ENCODE results near the gene SCART1. TPM values are rescaled to one million over a fixed set of nuclear protein-coding genes. Genes with fewer than 3 reads are reported as not detected.

The SCART1 gene
- total RNA-seq, 6 experiments from 2014 or later = 0.59 to 1.3 (median 1.0) TPM

DNA sequence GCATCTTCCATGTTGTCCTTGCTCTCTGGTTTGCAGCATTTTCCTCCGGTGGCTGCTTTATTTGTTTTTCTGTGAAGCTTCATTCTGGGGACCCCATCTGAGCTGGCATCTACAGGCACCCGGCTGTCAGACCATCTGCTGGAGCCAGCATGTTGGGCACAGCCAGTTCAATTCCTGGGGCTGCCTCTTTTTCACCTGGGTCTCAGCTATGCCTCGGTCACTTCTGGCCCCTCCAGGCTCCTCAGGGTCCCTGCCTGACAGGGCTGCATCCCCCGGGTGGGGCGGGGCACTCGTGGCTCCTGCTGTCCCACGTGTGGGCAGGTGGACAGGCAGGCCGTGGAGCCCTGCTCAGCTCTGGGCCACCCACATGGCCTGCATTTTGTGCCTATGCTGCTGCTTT lies 8.1 kb downstream of the SCART1 start:
- Mint-ChIP-seq H3K4me1 (ENCODE audit: low read depth) (no peaks in the 10 kb centered on the region), H3K27ac (no peak overlapping the region), H3K9me3 (no peaks in the 10 kb centered on the region), H3K36me3 (ENCODE audit: low read depth) (peaks cover 11% of the 10 kb centered on the region; the same call in 1 of the 2 replicates), H3K4me3 (no peak overlapping the region), H3K27me3 (ENCODE audit: insufficient read depth) (no peaks in the 10 kb centered on the region; the same call in 1 of the 2 replicates)
- TF ChIP-seq, protein P1, sequence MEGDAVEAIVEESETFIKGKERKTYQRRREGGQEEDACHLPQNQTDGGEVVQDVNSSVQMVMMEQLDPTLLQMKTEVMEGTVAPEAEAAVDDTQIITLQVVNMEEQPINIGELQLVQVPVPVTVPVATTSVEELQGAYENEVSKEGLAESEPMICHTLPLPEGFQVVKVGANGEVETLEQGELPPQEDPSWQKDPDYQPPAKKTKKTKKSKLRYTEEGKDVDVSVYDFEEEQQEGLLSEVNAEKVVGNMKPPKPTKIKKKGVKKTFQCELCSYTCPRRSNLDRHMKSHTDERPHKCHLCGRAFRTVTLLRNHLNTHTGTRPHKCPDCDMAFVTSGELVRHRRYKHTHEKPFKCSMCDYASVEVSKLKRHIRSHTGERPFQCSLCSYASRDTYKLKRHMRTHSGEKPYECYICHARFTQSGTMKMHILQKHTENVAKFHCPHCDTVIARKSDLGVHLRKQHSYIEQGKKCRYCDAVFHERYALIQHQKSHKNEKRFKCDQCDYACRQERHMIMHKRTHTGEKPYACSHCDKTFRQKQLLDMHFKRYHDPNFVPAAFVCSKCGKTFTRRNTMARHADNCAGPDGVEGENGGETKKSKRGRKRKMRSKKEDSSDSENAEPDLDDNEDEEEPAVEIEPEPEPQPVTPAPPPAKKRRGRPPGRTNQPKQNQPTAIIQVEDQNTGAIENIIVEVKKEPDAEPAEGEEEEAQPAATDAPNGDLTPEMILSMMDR (IDR thresholded peaks at IDR 0.05) = no peak
- DNase-seq = no peak

DNA sequence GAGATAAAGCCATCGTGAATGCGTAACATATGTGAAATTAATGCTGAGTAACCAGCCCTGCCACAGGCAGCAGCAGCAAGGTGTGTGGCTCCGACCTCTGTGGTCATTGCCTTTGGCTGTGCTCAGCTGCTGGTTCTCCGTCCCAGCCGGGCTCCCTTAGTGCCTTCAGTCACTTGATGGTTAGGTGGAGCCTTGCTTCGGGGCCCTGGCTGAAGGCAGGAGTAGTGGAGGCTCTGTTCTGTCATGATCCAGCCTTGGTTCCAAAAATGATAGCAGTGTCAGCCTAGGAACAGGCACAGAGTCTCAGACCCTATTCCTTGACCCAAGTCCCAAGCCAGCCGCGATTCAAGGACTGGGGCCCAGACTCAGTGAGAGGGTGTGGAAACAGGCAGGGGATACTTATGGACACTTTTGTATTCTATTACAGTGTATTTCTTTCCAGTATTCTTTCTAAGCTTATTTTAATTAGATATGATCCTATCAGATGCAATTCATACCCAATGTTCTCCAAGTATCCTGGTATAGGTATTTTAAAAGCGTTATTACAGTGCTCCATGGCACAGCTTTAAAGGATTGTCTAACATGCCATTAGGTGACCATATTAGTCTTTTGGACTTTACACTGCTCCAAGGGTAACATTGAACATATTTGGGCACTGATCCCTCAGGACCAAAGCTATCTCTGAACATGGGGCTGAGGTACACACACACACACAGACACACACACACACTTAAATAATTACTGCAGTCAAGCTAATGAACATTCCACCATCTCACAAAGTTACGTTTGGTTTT lies 9.0 kb downstream of the SCART1 start:
- no peak overlapping the region for H3K4me3 Mint-ChIP-seq
- TF ChIP-seq, protein P1 (IDR thresholded peaks at IDR 0.05) = no peak
- no peaks in the 10 kb centered on the region for H3K9me3 Mint-ChIP-seq
- no peaks in the 10 kb centered on the region for H3K4me1 Mint-ChIP-seq (ENCODE audit: low read depth)
- H3K27ac Mint-ChIP-seq = no peak overlapping the region
- DNase-seq = no peak
- H3K36me3 Mint-ChIP-seq (ENCODE audit: low read depth) = peaks cover 19% of the 10 kb centered on the region
- H3K27me3 Mint-ChIP-seq (ENCODE audit: insufficient read depth) = no peaks in the 10 kb centered on the region; the same call in 1 of the 2 replicates

DNA sequence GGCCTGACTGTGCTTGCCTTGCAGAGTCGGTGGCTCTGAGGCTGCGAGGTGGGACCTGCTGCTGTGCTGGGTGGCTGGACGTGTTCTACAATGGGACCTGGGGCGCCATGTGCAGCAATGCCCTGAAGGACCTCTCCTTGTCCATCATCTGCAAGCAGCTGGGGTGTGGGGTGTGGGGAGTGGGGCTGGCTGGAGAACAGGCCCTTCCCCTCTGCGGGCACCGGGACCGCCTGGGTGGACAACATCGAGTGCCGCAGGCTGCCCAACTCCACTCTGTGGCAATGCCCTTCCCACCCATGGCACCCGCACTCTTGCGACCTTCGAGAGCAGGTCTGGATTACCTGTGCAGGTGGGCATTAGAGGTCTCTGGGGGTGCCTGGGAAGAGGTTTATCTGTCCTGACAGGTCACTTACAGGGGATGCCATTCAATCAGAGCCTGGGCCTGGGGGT lies 10.9 kb downstream of the SCART1 start:
- no peak for DNase-seq
- TF ChIP-seq, protein P1 (IDR thresholded peaks at IDR 0.05) = no peak
- H3K4me3 Mint-ChIP-seq = no peak overlapping the region
- no peaks in the 10 kb centered on the region; the same call in 1 of the 2 replicates for H3K27me3 Mint-ChIP-seq (ENCODE audit: insufficient read depth)
- H3K36me3 Mint-ChIP-seq (ENCODE audit: low read depth) = peaks cover 26% of the 10 kb centered on the region
- no peaks in the 10 kb centered on the region for H3K4me1 Mint-ChIP-seq (ENCODE audit: low read depth)
- H3K9me3 Mint-ChIP-seq = no peaks in the 10 kb centered on the region
- H3K27ac Mint-ChIP-seq = no peak overlapping the region

DNA sequence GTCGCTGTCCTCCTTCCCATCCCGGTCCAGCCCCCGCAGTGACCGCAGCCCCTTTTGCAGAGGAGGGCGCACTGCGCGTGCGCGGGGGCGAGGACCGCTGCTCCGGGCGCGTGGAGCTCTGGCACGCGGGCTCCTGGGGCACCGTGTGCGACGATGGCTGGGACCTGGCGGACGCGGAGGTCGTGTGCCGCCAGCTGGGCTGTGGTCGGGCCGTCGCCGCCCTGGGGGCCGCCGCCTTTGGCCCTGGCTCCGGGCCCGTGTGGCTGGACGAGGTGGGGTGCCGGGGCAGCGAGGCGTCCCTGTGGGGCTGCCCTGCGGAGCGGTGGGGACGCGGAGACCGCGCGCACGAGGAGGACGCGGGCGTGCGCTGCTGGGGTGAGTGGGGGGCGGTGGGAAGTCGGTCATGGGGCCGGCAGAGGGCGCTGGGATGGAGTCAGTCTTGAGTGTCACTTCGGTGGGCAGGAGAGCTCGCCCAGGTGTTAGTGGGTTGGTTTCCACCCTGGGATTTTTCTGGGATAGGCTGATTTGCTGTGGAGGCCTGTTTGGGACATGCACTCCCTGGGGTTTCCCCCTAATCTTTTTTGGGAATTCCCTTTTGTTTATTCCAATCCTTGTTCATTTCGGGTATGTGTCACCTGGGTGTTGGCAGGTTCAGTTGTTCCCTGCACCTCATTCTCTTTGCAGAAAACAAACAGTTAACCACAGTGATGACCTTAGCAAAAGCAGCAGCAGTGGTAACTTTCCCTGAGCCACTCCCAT lies 11.6 kb downstream of the SCART1 start:
- Mint-ChIP-seq H3K4me1 (ENCODE audit: low read depth) (no peaks in the 10 kb centered on the region), H3K36me3 (ENCODE audit: low read depth) (peaks cover 26% of the 10 kb centered on the region), H3K9me3 (0 out of 2 replicates have a peak, but pooled peaks cover 4% of the 10 kb centered on the region), H3K27ac (no peak overlapping the region), H3K4me3 (no peak overlapping the region), H3K27me3 (ENCODE audit: insufficient read depth) (no peaks in the 10 kb centered on the region; the same call in 1 of the 2 replicates)
- no peak for DNase-seq
- TF ChIP-seq, protein P1 (IDR thresholded peaks at IDR 0.05) = no peak

DNA sequence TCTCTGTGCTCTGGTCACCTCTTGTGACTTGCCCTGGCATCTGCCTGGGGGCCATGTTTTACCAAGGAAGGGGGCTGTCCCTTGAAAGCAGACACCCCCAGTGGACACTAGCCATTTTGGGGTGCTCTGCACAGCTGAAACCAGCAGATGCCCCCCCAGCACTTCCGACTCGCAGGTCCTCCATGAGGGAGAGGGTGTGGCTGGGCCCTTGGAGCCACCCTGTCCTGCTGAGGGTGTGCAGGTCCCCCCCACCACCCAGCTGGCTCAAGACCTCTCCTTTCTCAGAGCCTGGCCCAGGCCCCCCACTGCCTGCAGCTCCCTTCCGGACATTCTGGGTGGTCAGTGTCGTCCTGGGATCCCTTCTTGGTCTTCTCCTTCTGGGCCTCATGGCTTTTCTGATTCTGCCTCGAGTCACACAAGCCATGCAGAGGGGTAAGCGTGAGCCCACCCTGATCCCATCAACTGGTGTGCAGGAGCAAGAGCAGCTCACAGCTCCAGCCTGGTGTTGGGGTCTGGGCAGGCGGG lies 12.3 kb downstream of the SCART1 start:
- no peak for DNase-seq
- no peaks in the 10 kb centered on the region; the same call in 1 of the 2 replicates for H3K27me3 Mint-ChIP-seq (ENCODE audit: insufficient read depth)
- 0 out of 2 replicates have a peak, but pooled peaks cover 4% of the 10 kb centered on the region for H3K9me3 Mint-ChIP-seq
- TF ChIP-seq, protein P1 (IDR thresholded peaks at IDR 0.05) = no peak
- peaks cover 26% of the 10 kb centered on the region for H3K36me3 Mint-ChIP-seq (ENCODE audit: low read depth)
- H3K27ac Mint-ChIP-seq = no peak overlapping the region
- no peak overlapping the region for H3K4me3 Mint-ChIP-seq
- no peaks in the 10 kb centered on the region for H3K4me1 Mint-ChIP-seq (ENCODE audit: low read depth)

Measured in HFFc6 (cell line).